ENCODE measurements around the gene DCAF12L1.

- TF ChIP-seq CTCF (IDR thresholded peaks at IDR 0.05; ENCODE audit: low read depth, low read length, missing input control) (no peak), ATF3 (IDR thresholded peaks at IDR 0.05) (no peak), TAF1 (conservative IDR thresholded peaks at IDR 0.05) (no peak), ZBTB33 (IDR thresholded peaks at IDR 0.05) (no peak), FOXA1 (IDR thresholded peaks at IDR 0.05) (no peak), YY1 (IDR thresholded peaks at IDR 0.05) (no peak)
Measured at GRCh38 chrX:126509923-126510322, 42.7 kb downstream of the DCAF12L1 start.

Measured in liver (tissue), 3 donors.